ENCODE data around the gene GUSB. TPM values are rescaled to one million over a fixed set of nuclear protein-coding genes. Genes with fewer than 3 reads are reported as not detected.

Gene GUSB
- total and polyA plus RNA-seq, 9 of the 15 experiments (the other 6 are each of a cell fraction or from before 2014, with no cell fraction given), result 22.7 to 102 (median 60.1) TPM

DNA sequence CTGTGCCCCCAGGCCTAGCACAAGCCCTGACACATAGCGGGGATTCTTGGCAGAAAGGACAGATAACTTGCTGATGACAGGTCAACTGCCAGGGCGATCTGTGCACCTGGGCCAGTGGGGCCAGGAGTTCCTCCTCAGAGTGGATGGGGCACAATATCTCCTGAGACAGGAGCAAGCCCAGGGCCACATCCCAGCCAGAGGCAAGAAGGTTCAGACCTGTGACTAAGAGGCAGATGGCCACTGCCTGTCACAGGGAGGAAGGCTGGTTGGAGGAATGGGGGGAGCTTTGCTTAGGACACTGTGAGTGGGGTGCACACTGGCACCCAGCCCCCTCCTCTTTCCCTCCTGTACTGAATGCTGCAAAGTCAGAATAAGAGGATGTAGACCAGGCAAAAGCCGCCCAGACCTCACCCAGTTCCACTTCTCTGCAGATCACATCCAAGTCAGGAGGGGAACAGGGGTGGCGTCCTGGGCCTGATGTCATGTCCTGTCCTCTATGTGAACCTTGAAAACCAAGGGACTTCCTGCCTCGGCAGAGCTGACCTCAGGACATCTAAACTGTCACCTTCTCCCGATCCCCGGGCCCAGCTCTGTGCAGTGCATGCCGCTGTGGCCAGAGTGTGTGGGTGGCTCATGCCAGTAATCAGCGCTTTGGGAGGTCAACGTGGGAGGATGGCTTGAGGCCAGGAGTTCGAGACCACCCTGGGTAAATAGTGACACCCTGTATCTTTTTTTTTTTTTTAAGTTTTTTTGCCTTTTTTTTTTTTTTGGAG lies 1.3 kb downstream of the GUSB start (continued):
- TF ChIP-seq ZNF318 (IDR thresholded peaks at IDR 0.05; ENCODE audit: borderline replicate concordance in 1 of 2, low read depth in 1 of 2), result 0 out of 4 replicates have a peak, but pooled peaks of 1 of the 2 experiments have one; percentile 42
- TF ChIP-seq, protein P1, sequence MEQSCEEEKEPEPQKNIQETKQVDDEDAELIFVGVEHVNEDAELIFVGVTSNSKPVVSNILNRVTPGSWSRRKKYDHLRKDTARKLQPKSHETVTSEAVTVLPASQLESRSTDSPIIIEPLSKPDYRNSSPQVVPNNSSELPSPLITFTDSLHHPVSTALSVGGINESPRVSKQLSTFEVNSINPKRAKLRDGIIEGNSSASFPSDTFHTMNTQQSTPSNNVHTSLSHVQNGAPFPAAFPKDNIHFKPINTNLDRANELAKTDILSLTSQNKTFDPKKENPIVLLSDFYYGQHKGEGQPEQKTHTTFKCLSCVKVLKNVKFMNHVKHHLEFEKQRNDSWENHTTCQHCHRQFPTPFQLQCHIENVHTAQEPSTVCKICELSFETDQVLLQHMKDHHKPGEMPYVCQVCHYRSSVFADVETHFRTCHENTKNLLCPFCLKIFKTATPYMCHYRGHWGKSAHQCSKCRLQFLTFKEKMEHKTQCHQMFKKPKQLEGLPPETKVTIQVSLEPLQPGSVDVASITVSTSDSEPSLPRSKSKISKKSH (CRISPR knock-in tag; IDR thresholded peaks at IDR 0.05), result no peak
- TF ChIP-seq SMARCB1 (IDR thresholded peaks at IDR 0.05; ENCODE audit: insufficient read length, low read depth), result no peak
- TF ChIP-seq RBM39 (optimal IDR thresholded peaks at IDR 0.05; ENCODE audit: low read depth, low read length), result no peak
- TF ChIP-seq POLR2H (tag; IDR thresholded peaks at IDR 0.05; ENCODE audit: low read depth), result peak; percentile 73
- TF ChIP-seq HMG20A (CRISPR knock-in tag; conservative IDR thresholded peaks at IDR 0.05), result no peak
- TF ChIP-seq, protein P2, sequence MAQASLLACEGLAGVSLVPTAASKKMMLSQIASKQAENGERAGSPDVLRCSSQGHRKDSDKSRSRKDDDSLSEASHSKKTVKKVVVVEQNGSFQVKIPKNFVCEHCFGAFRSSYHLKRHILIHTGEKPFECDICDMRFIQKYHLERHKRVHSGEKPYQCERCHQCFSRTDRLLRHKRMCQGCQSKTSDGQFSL (CRISPR knock-in tag; IDR thresholded peaks at IDR 0.05), result no peak
- TF ChIP-seq, protein P2 (tag; IDR thresholded peaks at IDR 0.05), result 0 out of 4 replicates have a peak, but pooled peaks of 1 of the 2 experiments have one; percentile 20
- TF ChIP-seq ZSCAN32 (CRISPR knock-in tag; IDR thresholded peaks at IDR 0.05), result no peak
- TF ChIP-seq ESRRA (IDR thresholded peaks at IDR 0.05; ENCODE audit: borderline replicate concordance, low read depth), result peak; percentile 89
- peak; percentile 70 for TF ChIP-seq POLR2A (conservative IDR thresholded peaks at IDR 0.05)
- no peak for TF ChIP-seq ATF1 (CRISPR knock-in tag; IDR thresholded peaks at IDR 0.05)
- peak; percentile 37; the same call in 1 of the 2 replicates for TF ChIP-seq ATF1 (tag; IDR thresholded peaks at IDR 0.05)
- 0 out of 2 replicates have a peak, but pooled peaks have one; percentile 35 for TF ChIP-seq SMARCE1 (IDR thresholded peaks at IDR 0.05)
- no peak; the same call in 1 of the 2 replicates for TF ChIP-seq ZNF175 (CRISPR knock-in tag; IDR thresholded peaks at IDR 0.05; ENCODE audit: low read depth)
- no peak for TF ChIP-seq ZNF644 (tag; IDR thresholded peaks at IDR 0.05; ENCODE audit: low read depth)
- 0 out of 4 replicates have a peak, but pooled peaks of 1 of the 2 experiments have one; percentile 21 for TF ChIP-seq RCOR1 (IDR thresholded peaks at IDR 0.05; ENCODE audit: borderline replicate concordance in 1 of 2, low read depth in 2 of 2, low read length in 2 of 2)
- no peak for TF ChIP-seq BCL6 (CRISPR knock-in tag; IDR thresholded peaks at IDR 0.05)

All from K562 (cell line).